HG03565 (cell line): Measurements from ENCODE around the gene HDAC9.
"Not testable (repeated sequence)": the region's sequence is repeated elsewhere in the genome, so short reads cannot be mapped to it uniquely, and the experiment has no call there.

Experiments used
- ATAC-seq: cut with Tn5 transposase; IDR thresholded peaks from one replicate; pipeline ENCODE4 v1.9.1; 2021; ENCODE audit warnings: mild to moderate bottlenecking, moderate library complexity; ENCODE audit not compliant: unreplicated experiment

Gene HDAC9

GRCh38 chr7:18936265-18936664 lies 440.7 kb downstream of the HDAC9 start:
- no peak for ATAC-seq

DNA sequence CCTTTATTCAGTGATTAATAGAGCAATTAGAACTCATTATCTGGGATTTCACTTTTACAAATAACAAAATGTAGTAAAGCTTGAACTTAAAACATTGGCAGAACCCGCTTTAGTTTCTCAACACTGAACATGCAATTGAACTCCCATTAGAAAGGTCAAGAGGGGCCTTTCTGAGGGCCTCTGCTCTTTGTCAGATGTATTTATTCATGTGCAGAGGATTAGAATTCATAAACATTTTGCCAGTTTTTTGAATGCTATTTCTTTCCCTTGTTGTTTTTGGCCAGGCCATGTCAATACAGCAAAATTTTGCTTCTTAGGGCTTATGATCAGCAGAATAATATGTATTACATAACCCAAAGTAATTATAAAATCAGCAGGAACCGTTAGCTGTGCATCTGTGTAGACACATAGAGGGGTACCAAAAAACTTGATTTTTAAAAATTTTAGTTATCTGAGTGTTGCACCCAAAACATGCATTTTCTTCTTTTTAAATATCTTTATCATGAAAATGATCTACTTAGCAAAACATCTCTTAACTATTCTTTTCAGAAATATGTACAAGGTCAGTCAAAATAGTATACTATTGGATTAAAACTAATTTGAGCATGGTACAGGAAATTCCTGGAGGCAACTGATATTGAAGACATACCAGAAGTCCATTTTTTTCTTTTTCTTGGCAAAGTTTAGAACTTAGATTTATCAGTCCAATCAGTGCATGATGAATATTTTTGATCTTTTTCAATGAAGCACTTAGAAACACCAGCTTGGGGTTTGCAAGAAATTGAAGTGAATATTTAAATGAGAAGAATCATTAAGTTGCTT lies 444.4 kb downstream of the HDAC9 start:
- ATAC-seq: no peak

DNA sequence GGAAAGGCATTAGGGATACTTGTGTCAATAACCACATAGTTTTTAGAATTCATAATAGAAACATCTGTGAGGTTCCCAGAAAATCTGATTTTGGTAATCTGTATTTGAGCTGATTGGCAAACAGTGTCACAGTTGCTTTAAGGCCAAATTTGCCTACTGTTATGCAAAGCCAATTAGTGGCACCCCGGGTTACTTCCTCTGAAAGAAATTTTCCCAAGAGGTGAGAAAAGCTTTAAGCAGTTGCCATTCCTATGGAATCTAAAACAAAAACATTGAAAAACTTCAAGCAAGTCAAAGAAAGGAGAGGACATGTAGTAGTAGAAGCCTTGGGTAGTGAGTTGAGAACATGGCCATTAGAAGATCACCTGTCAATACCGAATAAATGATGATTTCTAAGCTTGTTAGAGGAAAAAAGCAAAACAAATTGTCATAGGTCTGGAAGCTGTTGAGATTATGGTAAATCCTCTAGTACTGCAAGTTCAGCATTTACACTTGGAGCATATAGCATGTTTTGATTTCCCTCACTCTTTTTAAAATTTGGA lies 445.1 kb downstream of the HDAC9 start:
- no peak for ATAC-seq

GRCh38 chr7:18941207-18941606 lies 445.7 kb downstream of the HDAC9 start:
- no peak for ATAC-seq

DNA sequence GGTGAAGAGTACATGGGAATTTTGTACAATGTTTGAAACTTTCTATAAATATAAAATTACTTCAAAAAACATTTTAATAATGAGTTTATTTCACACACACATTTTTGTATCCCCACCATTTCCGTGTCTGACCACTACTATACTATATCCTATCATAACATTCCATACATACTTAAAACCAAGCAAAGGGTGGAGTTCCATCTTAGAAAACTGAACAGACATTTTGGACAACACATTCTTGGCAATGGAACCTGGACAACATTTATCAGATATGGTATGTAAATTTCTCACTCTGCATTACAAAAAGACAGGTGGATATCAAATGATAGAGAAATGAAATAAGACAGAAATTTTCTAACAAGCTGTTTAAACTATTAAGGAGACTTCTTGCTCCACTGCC lies 453.0 kb downstream of the HDAC9 start:
- ATAC-seq: no peak

- ATAC-seq: no peak
Measured at GRCh38 chr7:18952846-18953245, 457.3 kb downstream of the HDAC9 start.

DNA sequence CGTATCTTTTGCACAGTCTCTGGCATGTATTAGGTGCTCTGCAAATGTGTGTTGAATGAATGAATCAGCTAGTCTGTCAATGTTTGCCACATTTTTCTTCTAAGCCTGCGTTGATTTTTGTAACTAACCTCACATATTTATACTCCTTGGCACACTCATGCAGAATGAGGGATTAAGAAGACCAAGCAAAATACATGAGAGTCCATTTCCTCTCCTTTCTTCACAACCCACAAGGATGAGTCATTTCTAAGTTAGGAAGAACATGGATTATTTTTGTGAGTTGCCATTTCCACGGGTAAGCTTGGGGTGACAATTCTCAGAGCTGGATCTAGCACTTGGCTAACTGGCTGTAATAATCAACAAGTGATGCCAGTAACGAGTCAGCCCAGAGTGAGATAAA lies 463.1 kb downstream of the HDAC9 start:
- no peak for ATAC-seq

DNA sequence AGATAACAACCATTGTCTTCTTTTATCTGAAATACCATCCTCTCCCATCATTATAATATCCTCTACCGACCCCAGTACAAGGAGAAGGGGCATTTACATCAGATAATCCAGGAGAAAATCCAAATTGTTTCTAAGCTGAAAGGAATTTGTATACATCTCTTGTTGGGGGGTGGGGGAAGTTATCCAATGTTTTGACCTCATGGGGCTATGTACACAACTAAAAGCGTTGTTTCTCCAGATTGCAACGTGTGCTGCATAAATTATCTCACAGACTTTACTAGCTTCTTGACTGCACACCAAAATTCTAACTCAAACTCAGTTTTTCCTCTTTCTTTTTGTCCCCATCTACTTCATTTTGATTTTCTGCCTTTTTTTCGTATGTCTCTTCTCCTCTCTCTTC lies 465.2 kb downstream of the HDAC9 start:
- no peak for ATAC-seq

- ATAC-seq: no peak
Measured at GRCh38 chr7:18962031-18962430, 466.5 kb downstream of the HDAC9 start.

DNA sequence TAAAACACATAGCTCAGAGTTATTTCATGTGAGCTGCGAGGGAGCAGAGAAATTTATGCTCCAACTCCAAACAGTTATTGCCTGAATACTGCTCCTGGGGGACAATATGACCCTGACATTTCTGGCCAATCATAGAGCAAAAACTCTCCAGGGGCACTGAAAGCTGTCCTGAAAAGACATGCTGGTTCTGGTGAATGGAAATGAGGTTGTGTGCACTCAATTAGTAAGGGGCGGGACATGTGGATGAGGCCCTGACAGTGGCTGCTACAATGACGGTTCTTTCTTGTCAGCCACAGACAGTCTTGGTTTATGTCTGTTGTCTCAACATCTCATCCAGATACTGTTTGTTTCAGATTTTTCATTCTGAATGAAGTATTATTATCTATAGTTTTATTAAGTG lies 470.1 kb downstream of the HDAC9 start:
- ATAC-seq: no peak

- ATAC-seq: not testable (repeated sequence)
Measured at GRCh38 chr7:18967755-18968154, 472.2 kb downstream of the HDAC9 start.

GRCh38 chr7:18971839-18972238 lies 476.3 kb downstream of the HDAC9 start:
- no peak for ATAC-seq

- no peak for ATAC-seq
Measured at GRCh38 chr7:18974803-18975202, 479.3 kb downstream of the HDAC9 start.

GRCh38 chr7:18975276-18975675 lies 479.7 kb downstream of the HDAC9 start:
- ATAC-seq: no peak

DNA sequence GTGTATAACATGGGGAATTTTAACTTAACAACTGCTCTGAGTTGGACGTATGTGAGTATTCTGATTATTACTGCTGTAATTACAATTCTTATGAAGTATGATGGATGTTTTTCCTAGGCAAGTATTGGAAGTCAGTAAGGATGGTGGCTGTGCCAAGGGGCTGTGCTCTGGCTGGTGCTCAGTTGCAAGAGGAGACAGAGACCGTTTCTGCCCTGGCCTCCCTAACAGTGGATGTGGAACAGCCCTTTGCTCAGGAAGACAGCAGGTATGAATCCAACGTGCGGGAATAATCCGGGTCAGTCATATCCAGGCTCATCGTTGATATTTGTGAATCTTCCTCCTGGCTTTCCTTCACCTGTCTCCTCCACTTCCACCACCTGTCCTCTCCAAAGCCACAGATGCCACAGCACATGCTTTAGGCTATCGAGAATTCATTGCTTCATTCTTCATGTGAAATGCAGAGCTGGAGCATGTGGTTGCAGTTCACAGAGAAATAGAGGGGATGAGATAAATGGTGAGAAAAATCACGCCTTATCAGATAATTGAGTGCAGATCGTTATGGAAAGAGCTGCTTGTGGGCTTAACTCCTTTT lies 480.2 kb downstream of the HDAC9 start:
- ATAC-seq: no peak

DNA sequence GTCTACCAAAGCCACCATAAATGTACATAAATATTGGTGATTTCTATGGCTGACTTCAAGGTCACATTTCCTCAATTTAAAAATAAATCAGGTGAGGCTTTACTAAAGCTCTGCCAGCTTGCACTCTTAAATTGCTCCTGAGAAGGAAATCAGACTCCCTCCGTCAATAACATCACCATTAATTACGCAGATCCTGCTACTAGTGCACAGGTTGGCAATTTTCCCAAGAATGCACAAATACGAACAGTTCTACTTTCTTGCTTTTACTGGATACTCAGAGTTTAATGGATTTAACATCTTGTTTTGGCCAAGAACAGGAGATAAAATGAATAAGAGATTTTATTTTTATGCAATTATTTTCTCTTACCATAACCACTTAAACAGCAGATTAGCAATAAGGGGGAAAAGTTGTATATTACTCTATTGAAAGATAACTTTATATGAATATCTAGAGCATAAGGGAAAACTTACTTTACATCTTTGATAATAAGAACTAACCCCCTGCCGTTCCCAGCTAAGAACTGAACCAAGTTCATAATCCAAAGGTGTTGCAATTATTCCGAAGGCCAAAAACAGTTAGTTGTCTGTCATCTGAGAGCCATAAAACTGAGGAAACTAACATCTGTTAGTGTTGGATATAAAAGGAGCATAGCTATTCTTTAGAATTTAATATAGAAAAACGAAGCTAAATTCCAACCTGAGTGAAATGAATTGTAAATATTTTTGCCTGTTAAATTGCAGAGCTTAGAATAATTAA lies 481.3 kb downstream of the HDAC9 start:
- ATAC-seq: no peak

DNA sequence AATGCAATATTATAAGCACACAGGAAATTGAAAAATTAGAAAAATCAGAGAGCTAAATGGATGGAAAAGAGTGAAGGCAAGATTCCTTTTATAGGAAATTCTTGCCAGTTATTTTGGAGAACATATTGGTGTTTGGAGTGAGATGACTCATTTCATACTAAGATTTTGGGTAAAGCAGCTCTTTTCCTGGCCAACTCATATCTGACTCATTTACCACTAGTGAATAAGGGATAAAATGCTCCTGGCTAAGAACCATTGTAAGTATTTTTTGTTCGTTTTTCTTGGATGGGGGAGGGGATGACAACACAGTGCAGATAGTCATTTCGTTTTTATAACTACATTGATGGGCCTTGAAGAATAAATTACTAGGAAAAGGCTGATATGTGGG lies 482.6 kb downstream of the HDAC9 start:
- no peak for ATAC-seq

DNA sequence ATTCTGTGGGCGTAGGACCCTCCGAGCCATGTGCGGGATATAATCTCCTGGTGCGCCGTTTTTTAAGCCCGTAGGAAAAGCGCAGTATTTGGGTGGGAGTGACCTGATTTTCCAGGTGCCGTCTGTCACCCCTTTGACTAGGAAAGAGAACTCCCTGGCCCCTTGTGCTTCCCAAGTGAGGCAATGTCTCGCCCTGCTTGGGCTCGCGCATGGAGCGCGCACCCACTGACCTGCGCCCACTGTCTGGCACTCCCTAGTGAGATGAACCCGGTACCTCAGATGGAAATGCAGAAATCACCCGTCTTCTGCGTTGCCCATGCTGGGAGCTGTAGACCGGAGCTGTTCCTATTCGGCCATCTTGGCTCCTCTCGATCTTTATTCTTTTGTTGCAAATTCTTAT lies 495.2 kb downstream of the HDAC9 start:
- ATAC-seq: not testable (repeated sequence)

DNA sequence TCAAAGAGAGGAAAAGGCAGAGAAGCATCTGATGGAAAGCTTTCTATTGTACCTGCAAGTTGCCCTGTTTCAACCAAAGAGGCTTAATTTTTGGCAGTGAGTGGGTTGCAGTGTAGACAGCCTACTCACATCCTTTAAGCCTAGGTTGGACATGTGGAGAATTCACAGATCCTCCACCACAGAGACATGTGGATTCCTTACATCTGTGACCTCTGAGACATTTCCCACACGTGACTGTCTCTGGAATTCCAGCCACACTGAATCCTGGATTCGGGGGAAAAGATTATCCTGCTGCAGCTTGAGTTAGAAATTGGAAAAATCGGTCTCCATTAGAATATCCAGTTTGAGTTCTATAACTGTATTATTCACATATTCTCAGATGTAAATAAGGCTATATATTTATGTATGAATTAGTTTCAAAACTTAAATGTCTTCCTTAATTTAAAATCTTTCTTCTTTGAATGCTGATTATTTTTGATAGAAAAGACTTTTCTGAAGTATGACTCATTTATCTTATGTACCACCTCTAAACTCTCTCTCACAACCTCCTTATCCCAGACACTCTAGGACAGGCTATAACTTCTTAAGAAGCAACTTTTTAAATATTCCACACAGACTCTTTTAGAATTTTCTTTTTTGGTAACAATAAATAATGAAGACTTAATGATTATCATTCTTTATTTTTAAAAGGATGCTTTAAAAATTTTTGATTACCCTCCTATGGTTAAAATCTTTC lies 498.6 kb downstream of the HDAC9 start:
- ATAC-seq: no peak

DNA sequence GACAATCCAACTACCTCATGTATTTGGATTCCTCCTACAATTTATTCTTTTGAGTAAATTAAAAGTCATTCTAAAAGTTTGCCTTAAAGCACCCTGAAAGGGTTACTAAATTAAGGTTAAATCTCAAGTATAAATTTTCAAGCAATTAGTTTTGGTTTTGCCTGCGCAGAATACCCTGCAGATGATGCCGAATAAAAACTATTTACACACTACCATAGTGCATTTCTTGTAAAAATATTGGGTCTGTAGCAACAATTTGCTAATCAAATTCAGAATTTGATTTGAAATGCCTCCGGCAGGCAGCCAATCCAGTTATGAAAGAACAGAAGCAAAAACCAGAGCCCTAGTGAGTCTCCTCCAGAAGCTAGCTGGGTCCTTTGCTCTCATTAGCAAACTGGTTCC lies 499.7 kb downstream of the HDAC9 start:
- no peak for ATAC-seq

DNA sequence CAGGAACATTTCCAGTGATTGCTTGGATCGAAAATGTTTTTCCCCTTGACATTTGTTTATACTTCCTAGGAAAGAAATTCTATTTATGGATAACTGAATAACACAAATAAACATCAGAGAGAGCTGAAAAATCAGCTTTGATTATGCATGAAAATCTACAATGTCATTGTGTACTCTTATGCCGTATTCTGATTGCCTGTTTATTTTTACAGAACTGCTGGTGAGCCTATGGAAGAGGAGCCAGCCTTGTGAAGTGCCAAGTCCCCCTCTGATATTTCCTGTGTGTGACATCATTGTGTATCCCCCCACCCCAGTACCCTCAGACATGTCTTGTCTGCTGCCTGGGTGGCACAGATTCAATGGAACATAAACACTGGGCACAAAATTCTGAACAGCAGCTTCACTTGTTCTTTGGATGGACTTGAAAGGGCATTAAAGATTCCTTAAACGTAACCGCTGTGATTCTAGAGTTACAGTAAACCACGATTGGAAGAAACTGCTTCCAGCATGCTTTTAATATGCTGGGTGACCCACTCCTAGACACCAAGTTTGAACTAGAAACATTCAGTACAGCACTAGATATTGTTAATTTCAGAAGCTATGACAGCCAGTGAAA lies 500.4 kb downstream of the HDAC9 start:
- ATAC-seq: no peak
